ENCODE data around the gene SGMS1.
"Not testable (repeated sequence)": the region's sequence is repeated elsewhere in the genome, so short reads cannot be mapped to it uniquely, and the experiment has no call there.

- not testable (repeated sequence) for TF ChIP-seq POLR2A, CTCF (IDR thresholded peaks at IDR 0.05)
Observed at GRCh38 chr10:50356481-50356832, 267.3 kb downstream of the SGMS1 start.

All from vagina (tissue), 2 donors.